Activated gamma-delta T cell (primary cell): ENCODE measurements around the gene AFAP1.

Experiments
- DNase-seq: peaks from one replicate; lab custom pipeline; 2025; lab: John Stamatoyannopoulos, UW

The AFAP1 gene

DNA sequence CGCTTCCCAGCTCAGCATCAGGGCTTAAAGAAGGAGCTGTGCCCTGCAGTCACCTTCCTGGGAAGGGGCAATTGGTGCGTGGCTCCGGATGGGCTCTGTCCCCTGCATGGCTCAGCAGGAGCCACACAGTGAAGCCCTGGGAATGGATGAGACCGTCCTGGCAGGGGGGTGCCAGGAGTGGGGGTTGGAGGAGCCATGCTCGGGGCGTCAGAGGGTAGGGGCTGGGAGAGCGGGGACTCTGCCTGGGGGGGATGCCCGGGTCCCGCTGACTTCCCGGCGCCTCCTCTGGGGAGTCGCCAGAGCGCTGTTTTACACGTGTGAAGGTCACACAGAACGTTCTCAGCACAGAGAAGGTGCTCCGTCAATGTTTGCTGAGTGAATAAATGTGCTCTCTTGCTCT is 184.1 kb downstream of the AFAP1 start:
- no peak for DNase-seq

- DNase-seq, result no peak
Observed at GRCh38 chr4:7754565-7755262, 184.9 kb downstream of the AFAP1 start.

DNA sequence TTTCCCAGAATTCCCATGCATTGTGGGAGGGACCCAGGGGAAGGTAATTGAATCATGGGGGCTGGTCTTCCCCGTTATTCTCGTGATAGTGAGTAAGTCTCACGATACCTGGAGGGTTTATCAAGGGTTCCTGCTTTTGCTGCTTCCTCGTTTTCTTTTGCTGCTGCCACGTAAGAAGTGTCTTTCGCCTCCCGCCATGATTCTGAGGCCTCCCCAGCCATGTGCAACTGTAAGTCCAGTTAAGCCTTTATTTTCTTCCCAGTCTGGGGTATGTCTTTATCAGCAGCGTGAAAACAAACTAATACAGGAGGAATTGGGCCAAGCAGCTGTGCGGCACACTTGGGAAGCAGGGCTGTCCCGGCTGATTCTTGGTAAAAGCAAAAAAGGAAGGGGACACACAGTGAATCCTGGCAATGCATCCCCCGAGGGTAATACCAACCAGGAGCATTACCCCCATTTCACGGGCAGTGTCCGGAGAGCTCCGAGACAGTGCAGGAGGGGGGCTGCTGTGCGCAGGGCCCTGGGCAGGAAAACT is 185.7 kb downstream of the AFAP1 start:
- no peak for DNase-seq

DNA sequence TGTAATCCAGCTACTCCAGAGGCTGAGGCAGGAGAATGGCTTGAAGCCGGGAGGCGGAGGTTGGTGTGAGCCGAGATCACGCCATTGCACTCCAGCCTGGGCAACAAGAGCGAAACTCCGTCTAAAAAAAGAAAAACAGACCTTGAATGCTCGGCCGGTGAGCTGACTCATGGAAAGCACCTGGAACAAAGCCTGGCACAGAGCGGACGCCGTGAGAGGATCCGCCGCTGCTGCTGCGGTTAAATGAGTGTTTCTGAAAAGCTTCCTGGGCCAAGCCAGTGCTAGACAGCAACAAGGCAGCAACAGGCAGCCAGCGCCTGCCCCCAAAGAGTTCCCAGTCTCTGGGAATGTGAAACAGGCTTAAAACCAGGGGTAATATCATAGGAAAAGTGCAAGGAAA is 186.4 kb downstream of the AFAP1 start:
- no peak for DNase-seq

DNA sequence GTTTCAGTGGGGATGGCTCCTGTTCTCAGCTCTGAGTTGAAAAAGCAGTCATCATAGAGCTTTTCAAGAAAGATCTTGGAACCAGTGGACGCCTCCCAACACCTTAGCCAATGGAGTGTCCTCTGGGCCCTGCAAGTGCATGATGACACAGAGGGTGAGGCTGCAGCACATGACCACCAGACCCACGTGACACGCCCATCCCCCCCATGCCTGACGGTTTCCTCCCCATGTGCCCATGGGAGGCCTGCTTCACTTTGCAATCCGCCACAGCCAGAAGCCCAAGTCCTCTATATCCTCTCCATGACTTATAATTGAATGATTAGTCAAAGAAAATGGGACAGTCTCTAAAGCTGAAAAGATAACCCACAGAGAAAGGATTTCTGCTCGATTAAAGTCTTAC is 187.0 kb downstream of the AFAP1 start:
- DNase-seq, result no peak

DNA sequence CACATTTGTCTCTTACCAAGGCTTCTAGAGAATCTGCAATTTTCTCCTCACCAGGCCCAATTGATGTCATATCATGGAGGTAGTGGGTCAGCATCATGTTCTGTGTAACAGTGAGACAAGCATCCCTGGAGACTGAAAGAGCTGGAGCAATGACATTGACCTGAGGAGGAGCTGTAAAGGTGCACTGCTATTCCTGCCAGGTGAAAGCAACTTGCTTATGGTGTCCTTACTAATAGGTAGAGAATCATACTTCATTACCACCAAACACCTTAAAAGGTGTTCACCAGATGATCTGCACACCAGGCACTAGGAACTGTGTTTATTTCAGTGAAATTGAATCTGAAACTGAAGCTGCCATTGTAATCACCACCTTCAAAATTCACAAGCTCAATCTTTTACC is 188.7 kb downstream of the AFAP1 start:
- no peak for DNase-seq

DNA sequence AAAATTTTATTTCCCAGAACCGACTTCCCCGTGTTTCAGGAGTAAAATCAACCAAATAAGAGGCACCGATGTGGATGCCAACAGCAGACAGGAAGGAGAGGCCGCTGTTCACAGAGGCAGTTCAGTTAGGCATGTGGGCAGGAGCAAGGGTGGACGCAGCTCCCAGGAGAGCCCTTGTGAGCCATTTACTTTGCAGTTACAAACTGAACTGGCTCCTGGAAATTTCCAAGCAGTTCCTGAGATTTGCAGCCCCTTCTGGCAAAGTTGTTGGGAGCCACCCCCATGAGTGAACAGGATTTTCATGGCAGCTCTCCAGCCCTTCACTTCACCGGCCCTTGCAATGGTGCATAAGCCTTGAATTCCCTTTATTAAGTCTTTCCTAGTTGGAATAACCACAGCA is 189.1 kb downstream of the AFAP1 start:
- no peak for DNase-seq

- no peak for DNase-seq
Observed at GRCh38 chr4:7747566-7747965, 192.1 kb downstream of the AFAP1 start.

GRCh38 chr4:7747062-7747385 is 192.6 kb downstream of the AFAP1 start:
- no peak for DNase-seq

DNA sequence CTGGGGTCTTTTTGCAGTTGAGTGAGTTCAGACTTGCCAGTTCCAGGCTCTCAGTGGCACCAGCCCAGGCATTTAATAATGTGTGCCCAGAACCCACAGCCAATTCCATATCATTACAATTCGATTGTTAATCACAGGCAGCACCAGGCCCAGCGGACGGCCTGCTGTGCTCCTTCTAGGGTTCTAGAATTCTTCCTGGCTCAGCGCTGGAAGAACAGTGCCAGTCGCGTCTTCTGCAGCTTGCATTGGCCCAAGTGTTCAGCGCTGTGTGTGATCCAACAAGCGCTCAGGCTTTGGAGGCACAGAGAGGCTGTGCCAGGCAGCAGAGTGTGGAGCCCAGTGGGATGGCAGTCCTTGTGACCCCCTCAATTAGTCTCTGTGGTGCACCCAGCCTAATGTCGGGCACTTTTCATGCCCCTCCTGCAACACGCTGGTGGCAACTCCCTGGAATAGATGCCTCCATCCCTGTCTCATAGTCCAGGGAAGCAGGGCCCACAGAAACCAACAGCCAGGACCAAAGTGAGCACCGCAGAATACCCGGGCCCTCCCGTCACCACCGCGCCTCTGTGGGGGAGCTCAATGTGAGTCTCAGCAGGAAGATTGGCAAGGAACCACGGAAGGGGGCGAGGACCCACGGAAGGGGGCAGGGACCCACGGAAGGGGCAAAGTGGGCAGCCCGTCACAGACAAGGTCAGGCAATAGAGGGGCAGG is 193.2 kb downstream of the AFAP1 start:
- no peak for DNase-seq

DNA sequence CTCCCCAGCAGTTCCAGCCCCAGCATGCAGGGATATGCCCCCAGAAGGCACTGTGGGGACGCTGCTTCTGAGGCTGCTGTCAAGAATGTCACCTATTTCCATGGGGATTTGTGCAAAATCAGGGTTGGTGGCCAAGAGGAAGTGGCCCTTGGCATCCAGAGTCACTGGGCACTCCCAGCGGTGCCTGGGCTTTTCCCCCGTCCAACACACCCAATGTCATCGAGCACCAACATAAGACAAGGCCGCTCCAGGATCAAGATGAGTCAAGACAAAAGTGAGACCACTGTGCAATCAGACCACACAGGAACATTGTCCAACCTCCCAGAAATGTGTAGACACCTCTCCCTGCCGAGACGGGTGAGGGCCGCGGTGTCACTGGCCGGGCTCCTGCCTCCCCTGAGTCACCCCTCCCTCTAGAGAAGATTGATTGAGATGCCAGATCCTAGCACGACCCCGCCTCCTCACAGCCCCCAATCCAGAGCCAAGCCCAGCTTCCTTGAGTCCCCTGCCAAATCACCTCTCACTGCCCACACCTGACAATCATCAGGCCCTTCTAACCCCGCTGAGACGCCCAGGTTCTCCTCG is 194.3 kb downstream of the AFAP1 start:
- DNase-seq, result no peak

- no peak for DNase-seq
Observed at GRCh38 chr4:7744142-7744804, 195.4 kb downstream of the AFAP1 start.

DNA sequence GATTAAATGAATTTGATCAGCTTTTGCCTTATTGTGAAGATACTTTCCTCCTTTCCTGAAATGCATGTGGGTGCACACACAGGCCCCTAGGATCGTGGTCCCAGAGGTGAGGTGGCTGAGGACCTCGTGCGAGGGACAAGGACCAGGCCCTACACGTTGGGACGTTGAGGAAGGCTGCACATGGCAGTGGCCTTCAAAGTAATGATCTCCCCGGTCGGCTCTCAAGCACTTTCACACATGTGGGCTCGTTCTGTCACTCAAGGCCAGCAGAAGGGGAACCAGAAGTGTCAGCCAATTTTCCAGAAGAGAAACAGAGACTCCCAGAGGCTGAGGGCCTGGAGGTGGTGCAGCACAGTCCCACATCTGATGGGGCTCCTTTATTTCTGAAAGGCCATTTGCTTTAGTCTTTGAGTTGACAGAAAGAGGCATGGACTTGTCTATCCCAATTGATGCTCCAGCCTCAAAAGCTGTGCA is 196.8 kb downstream of the AFAP1 start:
- no peak for DNase-seq

- DNase-seq, result no peak
Observed at GRCh38 chr4:7741946-7742806, 197.5 kb downstream of the AFAP1 start.

- no peak for DNase-seq
Observed at GRCh38 chr4:7740866-7741525, 198.7 kb downstream of the AFAP1 start.

- no peak for DNase-seq
Observed at GRCh38 chr4:7739918-7740865, 199.5 kb downstream of the AFAP1 start.

DNA sequence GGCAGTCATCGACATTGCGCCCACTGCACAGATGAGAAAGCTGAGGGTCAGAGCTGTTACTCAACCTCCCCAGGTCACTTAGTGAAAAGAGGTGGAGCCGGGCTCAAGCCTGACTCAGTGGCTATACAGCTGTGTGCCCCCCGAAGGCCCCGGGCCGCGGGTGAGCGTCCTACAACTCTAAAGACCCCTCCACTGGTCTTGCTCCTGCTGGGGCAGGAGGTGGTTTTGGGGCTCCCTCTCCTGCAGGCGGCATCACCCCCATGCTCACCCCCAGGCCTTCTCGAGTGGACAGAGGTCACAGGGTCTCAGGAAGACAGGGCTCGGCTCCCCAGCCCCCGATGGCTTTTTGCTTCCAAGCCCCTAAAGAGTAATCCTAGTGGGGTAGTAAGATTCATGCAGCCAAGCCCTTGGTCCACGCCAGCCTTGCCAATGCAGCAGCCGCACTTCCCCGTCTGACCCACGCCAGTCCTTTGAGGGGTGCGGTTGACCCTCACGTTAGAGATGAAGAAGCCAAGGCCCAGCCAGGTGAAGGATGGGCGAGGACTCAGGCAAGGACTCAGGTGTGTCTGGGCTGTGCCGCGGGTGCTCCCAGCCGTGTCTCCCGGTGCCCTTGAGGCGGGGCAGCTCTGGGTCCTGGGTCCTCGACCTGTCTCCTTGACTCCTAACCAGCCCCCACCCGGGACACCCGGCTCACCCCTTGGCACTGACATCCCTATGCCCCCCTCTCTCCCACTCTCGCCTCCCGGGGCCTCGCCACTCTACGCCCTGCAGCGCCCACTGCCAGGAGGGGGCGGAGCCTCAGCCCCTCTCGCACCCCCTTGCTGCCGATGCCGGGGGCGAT is 200.4 kb downstream of the AFAP1 start:
- no peak for DNase-seq

DNA sequence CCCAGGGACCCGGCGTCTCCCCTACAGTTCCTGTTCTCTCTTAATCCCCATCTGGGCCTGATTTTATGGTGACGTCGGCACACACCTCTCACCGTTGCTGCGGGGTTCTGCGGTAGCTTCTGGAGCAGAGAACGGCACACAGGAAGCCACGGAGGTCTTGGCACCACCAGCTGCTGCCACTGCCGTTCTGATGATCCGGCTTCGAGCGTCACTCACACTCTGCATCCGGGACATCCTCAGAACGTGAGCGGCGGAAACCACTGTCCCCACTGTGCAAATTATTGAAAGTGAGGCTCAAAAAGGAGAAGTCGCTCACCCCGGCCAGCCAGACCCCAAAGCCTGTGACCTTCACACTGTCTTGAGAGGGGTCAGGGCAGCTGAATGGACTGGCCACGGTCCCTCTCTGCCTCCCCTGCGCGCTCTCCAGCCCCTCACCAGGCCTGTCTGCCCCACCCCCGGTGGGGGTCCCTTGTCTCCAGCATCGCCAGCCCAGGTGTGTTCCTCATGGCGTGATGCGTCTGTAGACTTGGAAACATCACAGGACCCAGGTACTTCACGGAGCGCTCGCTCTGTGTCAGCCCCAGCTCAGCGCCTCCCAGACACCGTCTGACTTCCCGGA is 201.1 kb downstream of the AFAP1 start:
- DNase-seq, result no peak
